HepG2 (cell line): ENCODE results near the gene CPLX3.
A peak's percentile ranks its signal among the peaks of the same experiment; 100 is the strongest.

Experiments used
- ARID2 ChIP-seq: sonication (generic); formaldehyde crosslinking; IDR thresholded peaks from 2 replicates; pipeline ENCODE4 v1.8.1; 2022; ENCODE audit warnings: mild to moderate bottlenecking, missing genetic modification reagents, borderline replicate concordance
- ATF1 ChIP-seq: IDR thresholded peaks from 2 replicates; pipeline ENCODE4 v1.6.1; 2016; ENCODE audit warnings: mild to moderate bottlenecking, control low read depth
- BHLHE40 ChIP-seq: IDR thresholded peaks from 2 replicates; pipeline ENCODE4 v1.6.1; 2011; ENCODE audit warnings: low read length, improper control_type of control experiment
- EZH2 ChIP-seq: conservative IDR thresholded peaks from 2 replicates; pipeline ENCODE4 v1.6.1; 2012; ENCODE audit warnings: mild to moderate bottlenecking, low read depth, low read length, moderate library complexity
- FIP1L1 ChIP-seq: fragments of 200-400 bp; formaldehyde crosslinking; IDR thresholded peaks from 2 replicates; pipeline ENCODE4 v1.6.1; 2018; ENCODE audit warnings: low read depth, mild to moderate bottlenecking, low read length, moderate library complexity, borderline replicate concordance; ENCODE audit not compliant: insufficient read depth
- FOXM1 ChIP-seq: sonication (generic); formaldehyde crosslinking; IDR thresholded peaks from 2 replicates; pipeline ENCODE4 v1.5.0; 2020; ENCODE audit warnings: missing genetic modification reagents
- HNRNPK ChIP-seq: fragments of 200-400 bp; formaldehyde crosslinking; IDR thresholded peaks from 2 replicates; pipeline ENCODE4 v1.6.1; 2018; ENCODE audit warnings: low read length, low read depth, moderate library complexity, mild to moderate bottlenecking; ENCODE audit not compliant: poor library complexity, severe bottlenecking
- MXD4 ChIP-seq: IDR thresholded peaks from 2 replicates; pipeline ENCODE4 v1.6.1; 2016; ENCODE audit warnings: mild to moderate bottlenecking, missing biosample characterization, missing genetic modification reagents
- NR1H2 ChIP-seq: sonication (generic); formaldehyde crosslinking; IDR thresholded peaks from 2 replicates; pipeline ENCODE4 v1.8.1; 2022; ENCODE audit warnings: low read depth, missing genetic modification reagents, borderline replicate concordance
- POLR2A ChIP-seq, 2 experiments: IDR thresholded peaks; 2 replicates each; pipeline ENCODE4 v1.6.1; 2011; ENCODE audit warnings: low read depth in 2 of 2, low read length in 2 of 2, mild to moderate bottlenecking in 1 of 2, moderate library complexity in 1 of 2; ENCODE audit not compliant: insufficient read depth in 1 of 2
- POLR2AphosphoS5 ChIP-seq: IDR thresholded peaks from 2 replicates; pipeline ENCODE4 v1.6.1; 2012; ENCODE audit warnings: low read depth, low read length
- RAD21 ChIP-seq: fragments of 450-650 bp; formaldehyde crosslinking; IDR thresholded peaks from 2 replicates; pipeline ENCODE4 v1.5.0; 2020; ENCODE audit warnings: mild to moderate bottlenecking
- RFX5 ChIP-seq: IDR thresholded peaks from 2 replicates; pipeline ENCODE4 v1.6.1; 2011; ENCODE audit warnings: low read depth, low read length, improper control_type of control experiment
- ZNF619 ChIP-seq: sonication (generic); formaldehyde crosslinking; IDR thresholded peaks from 2 replicates; pipeline ENCODE4 v1.4.0; 2020; ENCODE audit warnings: mild to moderate bottlenecking, missing genetic modification reagents

DNA sequence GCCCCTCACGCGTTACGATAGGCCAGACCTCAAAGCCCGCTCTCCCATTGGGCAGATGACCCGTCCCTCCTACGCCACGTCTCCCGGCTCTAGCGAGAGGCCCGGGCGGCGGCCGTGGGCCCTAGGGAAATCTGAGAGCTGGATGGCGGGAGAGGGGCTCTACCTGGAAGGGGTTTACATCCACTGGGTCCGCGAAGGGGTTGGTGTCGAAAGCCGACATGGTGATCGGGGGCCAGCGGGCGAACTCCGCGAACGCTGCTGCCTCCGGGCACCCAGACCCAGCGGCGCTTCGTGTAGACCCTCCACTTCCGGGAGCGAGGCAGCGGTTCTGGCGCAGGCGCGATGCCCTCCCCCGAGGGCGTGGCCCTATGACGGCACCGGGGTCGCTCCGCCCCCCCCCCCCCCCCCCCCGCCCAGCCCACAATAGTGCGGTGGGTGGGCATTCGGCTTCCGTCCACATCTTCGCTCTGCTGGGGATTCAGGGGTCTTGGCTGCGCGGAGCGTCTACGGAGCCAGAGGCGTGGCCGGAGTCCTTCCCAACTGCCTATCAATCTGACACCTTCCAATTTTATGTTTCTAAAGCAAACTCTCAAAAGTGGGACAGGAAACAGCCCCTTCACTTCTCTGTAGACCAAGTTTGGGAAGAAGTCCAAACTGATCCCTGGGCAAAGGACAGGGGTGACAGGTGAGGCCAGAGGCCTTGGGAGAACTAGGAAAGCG, 46.8 kb downstream of the CPLX3 start, which contains the start of gene SCAMP2:
- no peak for TF ChIP-seq NR1H2 (CRISPR knock-in tag)
- TF ChIP-seq RFX5 = no peak
- TF ChIP-seq RAD21 (CRISPR knock-in tag) = peak; percentile 27; the same call in 1 of the 2 replicates
- TF ChIP-seq FIP1L1 = no peak
- TF ChIP-seq MXD4 (CRISPR knock-in tag) = no peak; the same call in none of the 2 replicates
- peak; percentile 77 for TF ChIP-seq ATF1 (CRISPR knock-in tag)
- TF ChIP-seq ZNF619 (CRISPR knock-in tag) = no peak
- TF ChIP-seq FOXM1 = no peak
- no peak for TF ChIP-seq ARID2 (CRISPR knock-in tag)
- peak; percentile 79 for TF ChIP-seq POLR2AphosphoS5
- TF ChIP-seq HNRNPK = peak; percentile 94
- no peak for TF ChIP-seq BHLHE40
- TF ChIP-seq POLR2A (IDR thresholded peaks at IDR 0.05; ENCODE audit: insufficient read depth in 1 of 2, low read depth in 2 of 2, low read length in 2 of 2) = peak; percentile 92 to 93
- TF ChIP-seq EZH2 = no peak
